Activated CD8-positive, alpha-beta T cell treated with anti-CD3 and anti-CD28 coated beads for 36 hours (primary cell): ENCODE results near the gene ST8SIA1. TPM values are rescaled to one million over a fixed set of nuclear protein-coding genes. Genes with fewer than 3 reads are reported as not detected.

Experiments
- total RNA-seq, 2 experiments: library from RNA; stranded (reverse); gene quantifications; one replicate each; pipeline ENCODE4 v1.2.3, GENCODE V29; 2021

Gene ST8SIA1
- total RNA-seq, 2 experiments from 2014 or later = 1.5 to 2.5 TPM

Other genes with a start within 250 kb of the ST8SIA1 start
- 10 to 100 TPM; 32.4 to 34.1 TPM for gene C2CD5, start 209.8 kb upstream of the ST8SIA1 start, total RNA-seq